ENCODE results near the gene CFAP157.

CFAP157 gene

GRCh38 chr9:127693143-127693542, 13.6 kb upstream of the CFAP157 start:
- DNase-seq (ENCODE audit: low read depth), result no peak

- no peak for DNase-seq (ENCODE audit: low read depth)
Measured at GRCh38 chr9:127693697-127694096, 13.1 kb upstream of the CFAP157 start.

GRCh38 chr9:127694890-127695720, 11.7 kb upstream of the CFAP157 start:
- no peak for DNase-seq (ENCODE audit: low read depth)

- DNase-seq (ENCODE audit: low read depth), result no peak
Measured at GRCh38 chr9:127697575-127697974, 9.2 kb upstream of the CFAP157 start.

- no peak for DNase-seq (ENCODE audit: low read depth)
Measured at GRCh38 chr9:127698386-127698785, 8.4 kb upstream of the CFAP157 start.

- DNase-seq (ENCODE audit: low read depth), result peak; percentile 78
Measured at GRCh38 chr9:127698985-127699670, 7.7 kb upstream of the CFAP157 start.

GRCh38 chr9:127700140-127700539, 6.6 kb upstream of the CFAP157 start:
- DNase-seq (ENCODE audit: low read depth), result no peak

GRCh38 chr9:127700594-127701255, 6.1 kb upstream of the CFAP157 start:
- DNase-seq (ENCODE audit: low read depth), result no peak

- DNase-seq (ENCODE audit: low read depth), result no peak
Measured at GRCh38 chr9:127703289-127703946, 3.4 kb upstream of the CFAP157 start.

- no peak for DNase-seq (ENCODE audit: low read depth)
Measured at GRCh38 chr9:127705577-127706379, 1.0 kb upstream of the CFAP157 start.

- no peak for DNase-seq (ENCODE audit: low read depth)
Measured at GRCh38 chr9:127707766-127708165, 978 bp downstream of the CFAP157 start.

- DNase-seq (ENCODE audit: low read depth), result no peak
Measured at GRCh38 chr9:127708952-127709587, 2.3 kb downstream of the CFAP157 start.

- no peak for DNase-seq (ENCODE audit: low read depth)
Measured at GRCh38 chr9:127710204-127710783, 3.5 kb downstream of the CFAP157 start.

GRCh38 chr9:127711226-127711701, 4.5 kb downstream of the CFAP157 start:
- no peak for DNase-seq (ENCODE audit: low read depth)

GRCh38 chr9:127711831-127712274, 5.1 kb downstream of the CFAP157 start:
- no peak for DNase-seq (ENCODE audit: low read depth)

GRCh38 chr9:127712371-127712770, 5.6 kb downstream of the CFAP157 start:
- no peak for DNase-seq (ENCODE audit: low read depth)

GRCh38 chr9:127712867-127713266, 6.1 kb downstream of the CFAP157 start:
- no peak for DNase-seq (ENCODE audit: low read depth)

- DNase-seq (ENCODE audit: low read depth), result no peak
Measured at GRCh38 chr9:127714020-127714750, 7.4 kb downstream of the CFAP157 start.

- no peak for DNase-seq (ENCODE audit: low read depth)
Measured at GRCh38 chr9:127714951-127715469, 8.2 kb downstream of the CFAP157 start.

All from stimulated activated CD8-positive, alpha-beta memory T cell treated with anti-CD3 and anti-CD28 coated beads, Interleukin-15, amount 100 ng/mL, for 1 hour (primary cell).